ENCODE measurements around the gene CALY. TPM values are rescaled to one million over a fixed set of nuclear protein-coding genes. Genes with fewer than 3 reads are reported as not detected.
A peak's percentile ranks its signal among the peaks of the same experiment; 100 is the strongest.

Gene CALY
- 3.3 TPM in 2 replicates for polyA plus RNA-seq (2012; rRNA removed)
- polyA plus RNA-seq (2012; cell fraction: cytosol; rRNA removed): 1.4 and 3.9 TPM in 2 replicates
- 1.7 and 4.5 TPM in 2 replicates for polyA plus RNA-seq (2012; cell fraction: nucleus; rRNA removed)

- Histone ChIP-seq H3K79me2 (ENCODE audit: insufficient read depth) (no peaks in the 10 kb centered on the region), H3K9ac (no peak within 1 kb of the TSS), H3K9me3 (no peaks in the 10 kb centered on the region), H3K4me1 (ENCODE audit: control insufficient read depth in 1 of 2, insufficient read depth in 2 of 2, low read depth in 1 of 2, low read length in 1 of 2) (peaks cover 0 to 2% of the 10 kb centered on the region in 2 experiments; a peak in 2 of 4 replicates), H3K4me2 (peak within 1 kb of the TSS; percentile 79), H3F3A (replicated peaks; ENCODE audit: insufficient read depth) (no peaks in the 10 kb centered on the region), H3K4me3 (ENCODE audit: low read depth in 2 of 2, low read length in 1 of 2) (peak within 1 kb of the TSS in 1 of 2 experiments; percentile 46; a peak in 2 of 4 replicates), H2AFZ (ENCODE audit: low read depth) (no peak within 1 kb of the TSS), H4K20me1 (ENCODE audit: insufficient read depth) (no peaks in the 10 kb centered on the region), H3K36me3 (replicated peaks in 1 of 2; ENCODE audit: control insufficient read depth in 1 of 2, insufficient read depth in 2 of 2, low read length in 1 of 2) (no peaks in the 10 kb centered on the region), H3K27ac (ENCODE audit: low read depth in 2 of 2, low read length in 1 of 2) (no peak within 1 kb of the TSS), H3K9me2 (no peaks in the 10 kb centered on the region), H3K27me3 (ENCODE audit: insufficient read depth) (peaks cover 66% of the 10 kb centered on the region)
- 7% methylated on average over 26 of the region's 63 CpGs for WGBS (ENCODE audit: low lambda C conversion rate)
- ChIA-PET POLR2A (interaction anchor here (0.6 to 1.5 kb wide), 2 partner anchors 12 to 13 kb away, joined by 3 to 6 read pairs; no protein-coding TSS in a partner anchor), CTCF (interaction anchor here (1.2 to 1.4 kb wide), 2 partner anchors 12 to 21 kb away, joined by 3 to 4 read pairs; partner anchors contain the start of gene FUOM)
- DNase-seq: peak; percentile 92
- TF ChIP-seq POLR2AphosphoS5 (IDR thresholded peaks at IDR 0.05; ENCODE audit: low read depth, low read length) (no peak), TAF1 (IDR thresholded peaks at IDR 0.05; ENCODE audit: borderline replicate concordance, low read depth, low read length) (no peak), EZH2phosphoT487 (IDR thresholded peaks at IDR 0.05; ENCODE audit: borderline replicate concordance, low read depth) (0 out of 2 replicates have a peak, but pooled peaks have one; percentile 64), SIN3A (IDR thresholded peaks at IDR 0.05; ENCODE audit: borderline replicate concordance, low read depth, low read length) (no peak), NRF1 (IDR thresholded peaks at IDR 0.05; ENCODE audit: low read depth, low read length) (peak; percentile 60)
These were observed at the start of gene CALY for GRCh38 chr10:133336577-133337369. Gene CALY, minus strand, starts transcription at chr10:133336896. Its CDS starts 7,907 bp downstream, at chr10:133328989.

GRCh38 chr10:133385214-133385613 lies 48.5 kb upstream of the CALY start:
- Histone ChIP-seq H3K4me3 (ENCODE audit: low read depth in 2 of 2, low read length in 1 of 2) (no peak overlapping the region), H3K36me3 (replicated peaks in 1 of 2; ENCODE audit: control insufficient read depth in 1 of 2, insufficient read depth in 2 of 2, low read length in 1 of 2) (peaks cover 0 to 3% of the 10 kb centered on the region in 2 experiments), H3K79me2 (ENCODE audit: insufficient read depth) (no peaks in the 10 kb centered on the region), H2AFZ (ENCODE audit: low read depth) (no peak overlapping the region), H4K20me1 (ENCODE audit: insufficient read depth) (no peaks in the 10 kb centered on the region), H3K4me1 (ENCODE audit: control insufficient read depth in 1 of 2, insufficient read depth in 2 of 2, low read depth in 1 of 2, low read length in 1 of 2) (peaks cover 0 to 1% of the 10 kb centered on the region in 2 experiments; a peak in 1 of 4 replicates), H3K27ac (ENCODE audit: low read depth in 2 of 2, low read length in 1 of 2) (no peak overlapping the region), H3K27me3 (ENCODE audit: insufficient read depth) (no peaks in the 10 kb centered on the region), H3K4me2 (no peak overlapping the region), H3K9ac (no peak overlapping the region), H3K9me2 (no peaks in the 10 kb centered on the region), H3F3A (replicated peaks; ENCODE audit: insufficient read depth) (no peaks in the 10 kb centered on the region), H3K9me3 (no peaks in the 10 kb centered on the region)
- no peak for DNase-seq
- WGBS (ENCODE audit: low lambda C conversion rate): 100% methylated on average over 2 of the region's 2 CpGs
- CTCF ChIA-PET: no interaction called here
- POLR2A ChIA-PET: no interaction called here
- TF ChIP-seq REST (IDR thresholded peaks at IDR 0.05; ENCODE audit: low read depth, low read length) (no peak), USF1 (IDR thresholded peaks at IDR 0.05; ENCODE audit: borderline replicate concordance, low read depth) (no peak), USF2 (IDR thresholded peaks at IDR 0.05; ENCODE audit: borderline replicate concordance, low read depth, low read length) (no peak), RXRA (IDR thresholded peaks at IDR 0.05; ENCODE audit: borderline replicate concordance, low read depth) (no peak), JUND (IDR thresholded peaks at IDR 0.05) (no peak), POLR2AphosphoS5 (IDR thresholded peaks at IDR 0.05; ENCODE audit: low read depth, low read length) (no peak), RAD21 (IDR thresholded peaks at IDR 0.05; ENCODE audit: low read length) (no peak), RFX5 (IDR thresholded peaks at IDR 0.05; ENCODE audit: low read length) (no peak), FOXM1 (IDR thresholded peaks at IDR 0.05; ENCODE audit: low read depth) (no peak), ZBTB33 (IDR thresholded peaks at IDR 0.05; ENCODE audit: borderline replicate concordance, low read depth) (no peak), IRF3 (IDR thresholded peaks at IDR 0.05; ENCODE audit: low read depth, low read length) (no peak), MEF2A (IDR thresholded peaks at IDR 0.05; ENCODE audit: borderline replicate concordance, low read depth) (no peak)

Data from SK-N-SH (cell line).